Left lung (tissue), 10 donors: Measurements from ENCODE around the gene MMEL1. TPM values are rescaled to one million over a fixed set of nuclear protein-coding genes. Genes with fewer than 3 reads are reported as not detected.
"Not testable (repeated sequence)": the region's sequence is repeated elsewhere in the genome, so short reads cannot be mapped to it uniquely, and the experiment has no call there.

Source experiments
- ATAC-seq: fragments of 200-7000 bp; cut with Tn5 transposase; one replicate; pipeline ENCODE4 v1.9.1; 2020; ENCODE audit warnings: moderate library complexity
- DNase-seq, 4 donors: peaks; one replicate each; pipeline ENCODE4 v3.0.0-alpha.2; 2013 to 2020
- H3K27ac ChIP-seq, 2 donors: fragments of 200-600 bp; sonication (generic) in 1 of 2; one replicate each; pipeline versions ENCODE4 v1.5.0 to v1.8.0; 2020 to 2021
- H3K27me3 ChIP-seq, 2 donors: fragments of 200-600 bp; sonication (generic) in 1 of 2; one replicate each; pipeline versions ENCODE4 v1.5.0 to v1.8.0; 2020 to 2021
- H3K36me3 ChIP-seq, 2 donors: fragments of 200-600 bp; sonication (generic) in 1 of 2; one replicate each; pipeline versions ENCODE4 v1.5.0 to v1.8.0; 2020 to 2021
- H3K4me1 ChIP-seq, 2 donors: fragments of 200-600 bp; one replicate each; pipeline ENCODE4 v1.8.0; 2021
- H3K4me3 ChIP-seq, 2 donors: fragments of 200-600 bp; sonication (generic) in 1 of 2; one replicate each; pipeline versions ENCODE4 v1.5.0 to v1.8.0; 2020 to 2021; ENCODE audit warnings: mild to moderate bottlenecking in 1 of 2
- H3K9me3 ChIP-seq, 2 donors: fragments of 200-600 bp; sonication (generic) in 1 of 2; one replicate each; pipeline versions ENCODE4 v1.5.0 to v1.8.0; 2020 to 2021
- CTCF ChIP-seq, 2 donors: fragments of 200-600 bp; sonication (generic) in 1 of 2; IDR thresholded peaks; one replicate each; pipeline versions ENCODE4 v1.5.0 to v1.8.0; 2021; ENCODE audit warnings: antibody characterized with exemption in 2 of 2
- intact Hi-C, 2 donors: fragments of 100-400 bp; cut with DNase I; formaldehyde crosslinking; loops; one replicate each; pipeline versions ENCODE4 v1.11.2 to v1.14.2; 2022
- polyA plus RNA-seq, 6 donors: library from polyadenylated mRNA; unstranded; fragments of 120-200 nt; gene quantifications; one replicate each; pipeline ENCODE4 v1.2.1, GENCODE V29; 2013; ENCODE audit not compliant: insufficient read length in 6 of 6
- total RNA-seq, 2 donors: library from RNA; stranded (reverse); fragmentation: NEBNext Ultra II Directional; extraction: Animal tissue kit (Norgen Biotek cat#: 25700); gene quantifications; one replicate each; pipeline ENCODE4 v1.2.1, GENCODE V29; 2021
- donor health status: DM: no; HTN: yes; CAD: no.
- donor health status: DM: no; HTN: no; CAD: no.

MMEL1 gene
- total and polyA plus RNA-seq, 8 donors: 3.4 to 9.1 (median 3.9) TPM

- Histone ChIP-seq H3K4me1 (peaks cover 21 to 63% of the 10 kb centered on the region in 2 donors), H3K27ac (peak overlapping the region; percentile 97 to 98), H3K27me3 (peaks cover 0 to 10% of the 10 kb centered on the region in 2 donors), H3K9me3 (no peaks in the 10 kb centered on the region), H3K36me3 (peaks cover 0 to 5% of the 10 kb centered on the region in 2 donors), H3K4me3 (peak overlapping the region in 1 of 2 donors; percentile 4)
- no peak for TF ChIP-seq CTCF (IDR thresholded peaks at IDR 0.05)
- DNase-seq (peak; percentile 43 to 84 (median 68)), ATAC-seq (peak; percentile 9)
- intact Hi-C loops: no loop called here
These were observed 48.9 kb downstream of the MMEL1 start for GRCh38 chr1:2583871-2584351.

- peak overlapping the region in 1 of 2 donors; percentile 98 for H3K27ac ChIP-seq
- peaks cover 21 to 68% of the 10 kb centered on the region in 2 donors for H3K4me1 ChIP-seq
- TF ChIP-seq CTCF (IDR thresholded peaks at IDR 0.05): no peak
- peak overlapping the region in 1 of 2 donors; percentile 4 for H3K4me3 ChIP-seq
- intact Hi-C loops: no loop called here
- ATAC-seq: no peak
- no peaks in the 10 kb centered on the region for H3K36me3 ChIP-seq
- DNase-seq: peak in 1 of 4 donors; percentile 50
- H3K9me3 ChIP-seq: no peaks in the 10 kb centered on the region
- H3K27me3 ChIP-seq: peaks cover 0 to 10% of the 10 kb centered on the region in 2 donors
These were observed 49.5 kb downstream of the MMEL1 start for GRCh38 chr1:2583331-2583791.

GRCh38 chr1:2582391-2582790 lies 50.4 kb downstream of the MMEL1 start:
- DNase-seq (peak in 1 of 4 donors; percentile 2), ATAC-seq (no peak)
- intact Hi-C loops: no loop called here
- Histone ChIP-seq H3K4me1 (peaks cover 26 to 71% of the 10 kb centered on the region in 2 donors), H3K4me3 (no peak overlapping the region), H3K9me3 (no peaks in the 10 kb centered on the region), H3K27ac (peak overlapping the region in 1 of 2 donors; percentile 50), H3K36me3 (no peaks in the 10 kb centered on the region), H3K27me3 (peaks cover 0 to 6% of the 10 kb centered on the region in 2 donors)
- no peak for TF ChIP-seq CTCF (IDR thresholded peaks at IDR 0.05)

- intact Hi-C loops: no loop called here
- no peak for TF ChIP-seq CTCF (IDR thresholded peaks at IDR 0.05)
- DNase-seq (peak in 1 of 4 donors; percentile 46), ATAC-seq (no peak)
- Histone ChIP-seq H3K27ac (no peak overlapping the region), H3K4me1 (peaks cover 31 to 83% of the 10 kb centered on the region in 2 donors), H3K27me3 (no peaks in the 10 kb centered on the region), H3K36me3 (no peaks in the 10 kb centered on the region), H3K4me3 (no peak overlapping the region), H3K9me3 (no peaks in the 10 kb centered on the region)
These were observed 52.1 kb downstream of the MMEL1 start for GRCh38 chr1:2580691-2581090.

GRCh38 chr1:2578758-2579118 lies 54.1 kb downstream of the MMEL1 start:
- Histone ChIP-seq H3K36me3 (no peaks in the 10 kb centered on the region), H3K4me1 (peaks cover 14 to 67% of the 10 kb centered on the region in 2 donors), H3K9me3 (no peaks in the 10 kb centered on the region), H3K27me3 (no peaks in the 10 kb centered on the region), H3K4me3 (no peak overlapping the region), H3K27ac (peak overlapping the region; percentile 83)
- DNase-seq (no peak), ATAC-seq (no peak)
- intact Hi-C loops: no loop called here
- no peak for TF ChIP-seq CTCF (IDR thresholded peaks at IDR 0.05)

GRCh38 chr1:2577565-2578075 lies 55.2 kb downstream of the MMEL1 start:
- DNase-seq, H3K27me3 ChIP-seq, H3K36me3 ChIP-seq, intact Hi-C loops, ATAC-seq, H3K9me3 ChIP-seq: not testable (repeated sequence)
- Histone ChIP-seq H3K27ac (peak overlapping the region; percentile 83), H3K4me3 (peak overlapping the region in 1 of 2 donors; percentile 19), H3K4me1 (peaks cover 10 to 55% of the 10 kb centered on the region in 2 donors)
